ENCODE data around the gene INSC.

The INSC gene

GRCh38 chr11:15192005-15192556 is 77.4 kb downstream of the INSC start:
- DNase-seq: no peak

GRCh38 chr11:15194671-15195415 is 80.1 kb downstream of the INSC start:
- no peak for DNase-seq

GRCh38 chr11:15195454-15196200 is 80.9 kb downstream of the INSC start:
- no peak for DNase-seq

GRCh38 chr11:15196704-15197103 is 82.0 kb downstream of the INSC start:
- DNase-seq: no peak

GRCh38 chr11:15197696-15198095 is 83.0 kb downstream of the INSC start:
- no peak for DNase-seq

GRCh38 chr11:15198284-15198683 is 83.6 kb downstream of the INSC start:
- no peak for DNase-seq

GRCh38 chr11:15199693-15200092 is 85.0 kb downstream of the INSC start:
- DNase-seq: no peak

GRCh38 chr11:15200696-15201095 is 86.0 kb downstream of the INSC start:
- DNase-seq: no peak

- DNase-seq: no peak
These were observed 86.9 kb downstream of the INSC start for GRCh38 chr11:15201586-15201985.

GRCh38 chr11:15202626-15203025 is 87.9 kb downstream of the INSC start:
- no peak for DNase-seq

- no peak for DNase-seq
These were observed 90.0 kb downstream of the INSC start for GRCh38 chr11:15204711-15205110.

- no peak for DNase-seq
These were observed 92.1 kb downstream of the INSC start for GRCh38 chr11:15206791-15207190.

GRCh38 chr11:15208378-15209222 is 93.9 kb downstream of the INSC start:
- DNase-seq: peak; percentile 63 to 69

- DNase-seq: no peak
These were observed 98.2 kb downstream of the INSC start for GRCh38 chr11:15212876-15213275.

- no peak for DNase-seq
These were observed 98.9 kb downstream of the INSC start for GRCh38 chr11:15213471-15214231.

- no peak for DNase-seq
These were observed 100.3 kb downstream of the INSC start for GRCh38 chr11:15215005-15215404.

GRCh38 chr11:15216678-15217077 is 102.0 kb downstream of the INSC start:
- no peak for DNase-seq

- no peak for DNase-seq
These were observed 102.7 kb downstream of the INSC start for GRCh38 chr11:15217416-15217815.

GRCh38 chr11:15222777-15223176 is 108.1 kb downstream of the INSC start:
- DNase-seq: no peak

- no peak for DNase-seq
These were observed 108.6 kb downstream of the INSC start for GRCh38 chr11:15223318-15223717.

- no peak for DNase-seq
These were observed 109.7 kb downstream of the INSC start for GRCh38 chr11:15224466-15224865.

- DNase-seq: no peak
These were observed 112.3 kb downstream of the INSC start for GRCh38 chr11:15227011-15227410.
